HG03175 (cell line): ENCODE measurements around the gene MTHFD1L.
"Not testable (repeated sequence)": the region's sequence is repeated elsewhere in the genome, so short reads cannot be mapped to it uniquely, and the experiment has no call there.

Experiments
- ATAC-seq: cut with Tn5 transposase; IDR thresholded peaks from one replicate; pipeline ENCODE4 v1.9.1; 2021; ENCODE audit warnings: mild to moderate bottlenecking, moderate library complexity; ENCODE audit not compliant: unreplicated experiment

The MTHFD1L gene

DNA sequence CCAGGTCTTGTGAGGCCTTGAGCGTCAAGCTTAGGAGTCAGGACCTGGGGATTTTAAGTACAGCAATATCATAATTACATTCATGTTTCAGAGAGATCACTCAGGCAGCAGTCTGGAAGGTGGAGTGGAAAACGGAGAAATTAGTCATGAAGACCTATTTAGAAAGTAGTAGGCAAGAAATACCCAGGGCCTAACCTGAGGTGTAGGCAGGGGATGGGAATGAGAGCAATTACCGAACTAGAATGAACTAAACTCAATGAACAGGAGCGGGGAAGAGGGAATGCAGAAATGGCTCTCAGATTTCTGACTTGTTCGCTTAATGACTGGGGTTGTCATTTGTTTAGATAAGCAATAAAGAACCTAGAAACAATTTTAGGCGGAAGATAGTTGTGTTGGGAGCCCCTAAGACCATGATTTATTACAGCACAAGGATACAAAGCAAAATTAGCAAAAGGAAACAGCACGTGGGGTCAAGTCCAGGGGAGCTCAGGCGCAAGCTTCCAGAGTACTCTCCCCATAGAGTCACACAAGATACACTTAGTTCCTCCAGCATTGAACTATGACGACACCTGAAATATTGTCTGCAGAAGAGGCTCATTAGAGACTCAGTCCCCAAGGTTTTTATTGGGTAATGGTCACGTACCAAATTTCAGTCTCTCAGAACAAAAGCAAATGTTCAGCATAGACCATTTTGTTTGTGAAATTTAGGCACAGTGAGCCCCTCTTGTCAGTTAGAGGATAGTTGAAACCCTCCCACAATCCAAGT is 195.4 kb downstream of the MTHFD1L start:
- no peak for ATAC-seq

DNA sequence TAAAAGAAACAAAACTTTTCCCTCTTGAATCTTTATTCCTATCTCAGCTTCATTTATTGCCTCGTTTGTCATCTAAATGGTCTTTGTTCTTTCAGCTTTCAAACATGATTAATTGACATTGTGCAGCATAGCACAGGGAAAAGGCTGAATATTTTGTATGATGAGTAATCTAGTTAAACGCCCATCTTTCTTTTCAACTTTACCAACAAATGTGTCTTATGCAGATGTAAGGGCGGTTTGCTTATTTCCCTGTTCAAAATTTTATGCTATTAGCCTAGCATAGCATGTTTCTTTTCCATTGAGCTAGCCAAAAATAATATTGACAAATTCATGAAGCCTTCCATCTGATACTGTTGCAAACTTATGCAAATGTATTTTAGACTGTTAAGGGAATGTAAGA is 197.8 kb downstream of the MTHFD1L start:
- no peak for ATAC-seq

DNA sequence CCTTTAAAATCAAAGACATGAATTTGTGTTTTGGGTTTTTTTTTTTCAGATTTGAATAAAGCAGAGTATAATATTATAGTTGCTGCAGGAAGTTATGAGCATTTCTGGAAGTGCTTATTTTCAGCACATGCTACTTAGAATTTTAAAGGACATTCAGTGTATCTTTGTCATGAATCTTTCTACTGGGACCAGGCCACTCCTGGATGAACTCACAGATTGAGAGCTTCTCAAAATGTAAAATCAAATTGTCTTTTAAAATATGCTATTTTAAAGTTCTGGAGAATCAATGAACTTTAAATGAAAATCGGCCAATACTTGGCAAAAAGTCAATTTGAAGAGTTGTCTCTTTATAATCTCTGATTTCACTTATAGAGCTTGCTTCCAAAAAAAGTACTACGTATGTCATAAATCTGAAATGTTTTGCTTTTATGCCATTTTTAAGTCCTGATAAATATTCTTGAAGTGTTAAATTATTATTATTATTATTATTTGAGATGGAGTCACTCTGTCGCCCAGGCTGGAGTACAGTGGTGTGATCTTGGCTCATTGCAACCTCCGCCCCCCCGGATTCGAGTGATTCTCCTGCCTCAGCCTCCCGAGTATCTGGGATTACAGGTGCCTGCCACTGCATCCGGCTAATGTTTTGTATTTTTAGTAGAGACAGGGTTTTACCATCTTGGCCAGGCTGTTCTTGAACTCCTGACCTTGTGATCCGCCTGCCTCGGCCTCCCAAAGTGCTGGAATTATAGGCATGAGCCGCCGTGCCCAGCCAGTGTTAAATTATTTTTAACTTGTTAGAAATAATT is 198.5 kb downstream of the MTHFD1L start:
- ATAC-seq = no peak

DNA sequence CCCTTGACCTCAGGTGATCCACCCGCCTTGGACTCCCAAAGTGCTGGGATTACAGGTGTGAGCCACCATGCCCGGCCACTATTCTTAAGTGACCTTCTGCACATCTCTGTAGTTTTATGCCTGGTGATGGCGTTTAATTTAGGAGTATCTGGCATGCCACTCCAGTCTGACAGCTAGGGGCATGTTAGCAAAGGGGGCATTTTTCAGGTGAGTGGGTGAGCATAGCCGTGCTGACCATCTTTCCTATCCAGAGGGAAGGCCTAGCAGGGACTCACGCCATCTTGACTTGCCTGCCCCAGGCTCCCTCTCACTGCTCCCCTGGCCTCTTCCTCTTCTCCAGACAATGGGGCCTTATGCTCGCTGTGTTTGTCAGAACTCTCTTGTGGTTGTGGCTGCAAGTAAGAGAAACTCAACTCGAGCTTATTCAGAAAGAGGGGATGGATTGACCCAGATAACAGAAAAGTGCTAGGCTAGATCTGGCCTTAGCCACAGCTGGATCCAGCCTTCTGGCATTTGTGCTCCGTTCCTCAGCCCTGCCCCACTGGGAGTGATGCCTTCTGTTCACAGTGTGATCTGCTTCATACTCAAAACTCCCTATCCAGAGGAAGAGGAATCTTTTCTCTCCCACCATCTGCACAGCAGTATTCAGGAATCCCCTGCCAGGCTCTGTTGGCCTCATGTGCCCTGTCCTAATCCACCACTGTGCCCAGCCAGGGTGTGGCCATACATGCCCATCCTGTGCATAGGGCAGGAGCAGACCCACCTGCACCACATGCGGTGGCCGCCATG is 199.7 kb downstream of the MTHFD1L start:
- no peak for ATAC-seq

DNA sequence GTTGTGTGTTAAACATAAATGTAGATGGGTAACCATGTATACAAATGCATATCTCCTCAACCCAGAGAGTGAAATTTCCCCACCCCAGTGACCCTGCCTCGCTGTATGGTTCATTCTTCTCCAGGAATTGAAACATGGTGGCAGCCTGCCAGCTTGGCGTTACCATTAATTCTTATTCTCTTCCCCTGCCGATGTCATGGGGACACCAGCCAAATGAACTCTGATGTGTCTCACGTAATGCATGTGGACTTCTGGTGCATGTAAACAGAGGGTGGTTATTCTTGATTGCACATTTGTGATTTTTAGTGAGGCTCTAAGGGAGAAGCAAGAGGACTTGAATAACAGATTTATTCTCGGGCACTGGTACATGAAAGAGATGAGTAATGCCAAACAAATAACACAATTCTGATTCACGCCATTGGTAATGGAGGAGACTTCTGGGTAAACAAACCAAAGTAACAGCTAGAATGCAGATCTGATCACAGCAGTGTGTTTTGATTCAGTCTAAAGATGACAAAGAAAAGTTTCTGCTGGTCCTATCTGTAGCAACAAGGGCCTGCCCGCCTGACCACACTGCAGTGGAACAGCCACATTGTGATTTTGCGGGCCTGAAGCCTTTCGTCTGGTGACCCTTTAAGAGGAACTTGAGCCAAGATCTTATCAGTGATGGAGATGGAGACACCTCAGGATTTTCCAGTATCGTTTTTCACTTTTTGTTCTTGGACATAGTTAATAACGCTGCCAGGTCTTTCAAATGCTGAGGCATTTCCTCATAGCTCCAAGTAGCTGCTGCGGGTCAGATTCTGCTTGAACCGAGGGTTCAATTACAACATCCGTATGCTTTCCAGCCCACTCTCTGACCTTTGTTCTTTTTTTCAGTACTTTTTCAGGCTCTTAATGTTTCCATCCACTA is 202.4 kb downstream of the MTHFD1L start:
- ATAC-seq = no peak

DNA sequence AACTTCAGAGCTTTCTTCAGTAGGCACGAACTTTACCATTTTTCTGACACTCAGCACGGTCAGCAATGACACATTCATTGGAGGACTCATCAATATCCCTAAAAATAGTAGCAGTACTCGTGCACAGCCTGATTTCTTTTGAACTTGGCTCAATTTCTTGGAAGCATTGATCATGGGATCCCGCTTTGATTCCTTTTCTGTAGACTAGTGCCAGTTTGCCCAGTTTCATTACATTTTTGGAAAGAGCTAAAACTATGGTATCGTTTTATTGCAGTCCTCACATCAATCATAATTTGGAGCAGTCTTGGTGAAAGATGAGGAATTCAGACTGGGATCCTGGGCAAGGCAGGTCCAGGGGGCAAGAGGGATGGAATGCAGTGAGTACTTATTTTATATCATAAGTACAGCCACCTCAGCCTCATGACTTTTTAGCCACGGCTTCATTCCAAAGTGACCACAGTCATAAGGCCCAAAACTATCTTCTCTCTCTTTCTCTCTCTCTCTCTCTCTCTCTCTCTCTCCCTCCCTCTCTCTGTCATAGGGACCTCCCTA is 203.3 kb downstream of the MTHFD1L start:
- no peak for ATAC-seq

DNA sequence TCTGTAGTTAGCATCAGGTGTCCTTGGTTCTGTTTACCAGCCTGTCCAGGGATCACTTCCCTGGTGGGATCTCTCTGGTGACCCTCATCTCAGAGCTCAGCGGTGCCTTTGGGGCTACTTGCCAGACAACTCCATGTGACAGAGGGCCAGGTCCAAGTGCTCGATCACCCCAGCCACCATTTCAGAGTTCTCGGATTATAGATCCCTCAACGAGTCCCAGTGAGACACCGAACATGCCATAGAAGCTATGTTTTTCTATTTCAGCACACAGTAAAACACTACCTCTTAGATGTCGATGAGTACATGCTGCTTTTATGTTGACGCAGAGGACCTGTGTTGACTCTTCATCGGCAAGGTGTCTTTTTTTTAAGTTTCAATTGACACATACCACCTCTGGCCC is 204.1 kb downstream of the MTHFD1L start:
- ATAC-seq = no peak

DNA sequence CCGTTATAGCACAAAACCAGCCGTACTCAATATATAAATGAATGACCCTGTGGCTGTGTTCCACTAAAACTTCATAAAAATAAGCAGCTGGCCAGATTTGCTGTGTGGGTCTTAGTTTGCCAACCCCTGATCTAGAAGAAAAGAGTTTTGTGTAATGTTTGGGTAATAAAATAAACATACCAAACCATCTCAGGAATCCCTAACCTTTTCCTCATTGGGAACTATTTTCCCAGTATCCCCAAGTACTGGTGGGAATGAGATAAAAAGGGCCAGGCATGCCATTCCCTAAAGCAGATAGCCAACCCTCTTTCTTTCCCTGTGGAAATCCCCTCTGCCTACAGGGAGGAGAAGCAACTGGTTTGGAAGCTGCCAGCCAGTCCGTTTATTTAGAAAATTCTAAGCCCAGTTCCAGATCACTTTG is 205.1 kb downstream of the MTHFD1L start:
- ATAC-seq = no peak

DNA sequence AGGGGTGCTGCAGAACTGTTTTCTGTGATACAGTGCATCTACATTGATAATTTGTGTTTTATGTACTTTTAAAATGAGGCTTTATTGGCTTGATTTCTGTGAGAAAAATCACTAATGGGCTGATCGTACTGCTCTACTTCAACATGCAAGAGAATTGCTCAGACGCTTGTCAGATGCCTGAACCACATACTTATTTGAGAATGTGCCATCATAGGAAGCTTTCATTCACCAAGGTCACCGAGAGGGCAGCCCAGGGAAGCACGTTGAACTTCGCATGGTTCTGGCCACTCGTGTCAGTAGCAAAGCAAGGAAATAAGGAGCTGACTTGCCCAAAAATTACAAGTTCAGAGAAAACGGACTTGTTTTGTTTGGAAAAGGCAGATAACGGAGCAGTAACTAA is 205.8 kb downstream of the MTHFD1L start:
- ATAC-seq = no peak

DNA sequence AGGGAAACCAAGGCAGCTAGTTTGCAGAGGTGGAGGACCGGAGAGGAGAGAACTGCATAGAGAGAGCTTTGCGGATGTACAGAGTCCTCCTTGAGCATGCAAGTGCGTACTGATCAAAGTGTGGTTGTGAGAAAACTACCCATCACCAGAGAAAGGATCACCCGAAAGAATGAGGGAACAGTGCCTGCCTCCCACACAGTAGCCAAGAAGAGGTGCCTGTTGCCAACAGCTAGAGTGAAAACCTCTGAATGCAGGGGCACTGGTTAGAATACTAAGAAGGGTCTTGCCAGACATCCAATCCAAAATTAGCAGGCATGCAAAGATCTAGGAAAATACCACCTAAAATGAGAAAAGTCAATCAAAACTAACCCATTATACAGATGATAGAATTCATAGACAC is 207.6 kb downstream of the MTHFD1L start:
- ATAC-seq = no peak

DNA sequence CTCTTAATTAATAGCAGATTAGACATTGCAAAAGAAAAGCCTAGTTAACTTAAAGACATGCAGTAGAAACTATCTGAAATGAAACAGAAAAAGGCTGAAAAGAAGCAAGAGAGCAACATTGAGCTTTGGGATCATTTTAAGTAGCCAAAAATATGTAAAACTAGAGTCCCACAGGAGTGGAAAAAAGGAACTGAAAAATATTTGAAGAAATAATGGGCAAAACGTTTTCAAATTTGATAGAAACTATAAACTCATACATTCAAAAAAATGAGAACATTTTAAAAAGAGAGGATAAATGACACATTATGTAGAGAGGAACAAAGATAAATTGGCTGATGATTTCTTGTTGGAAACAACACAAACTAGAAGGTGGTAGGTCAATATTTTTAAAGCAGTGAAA is 208.2 kb downstream of the MTHFD1L start:
- ATAC-seq = no peak

DNA sequence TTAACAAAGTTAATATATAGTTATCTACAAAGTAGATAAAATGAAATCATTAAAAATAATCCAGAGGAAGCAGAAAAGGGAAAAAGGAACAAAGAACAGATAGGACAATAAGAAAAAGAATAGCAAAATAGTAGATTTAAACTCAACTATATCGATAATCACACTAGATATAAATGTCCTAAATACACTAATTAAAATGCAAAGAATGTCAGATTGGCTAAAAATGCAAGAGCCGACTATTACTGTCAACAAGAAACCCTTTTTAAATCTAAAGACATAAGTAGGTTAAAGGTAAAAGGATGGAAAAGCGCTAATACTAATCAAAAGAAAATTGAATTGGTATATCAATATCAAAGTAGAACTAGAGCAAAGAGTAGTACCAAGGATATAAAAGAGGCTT is 209.5 kb downstream of the MTHFD1L start:
- no peak for ATAC-seq

DNA sequence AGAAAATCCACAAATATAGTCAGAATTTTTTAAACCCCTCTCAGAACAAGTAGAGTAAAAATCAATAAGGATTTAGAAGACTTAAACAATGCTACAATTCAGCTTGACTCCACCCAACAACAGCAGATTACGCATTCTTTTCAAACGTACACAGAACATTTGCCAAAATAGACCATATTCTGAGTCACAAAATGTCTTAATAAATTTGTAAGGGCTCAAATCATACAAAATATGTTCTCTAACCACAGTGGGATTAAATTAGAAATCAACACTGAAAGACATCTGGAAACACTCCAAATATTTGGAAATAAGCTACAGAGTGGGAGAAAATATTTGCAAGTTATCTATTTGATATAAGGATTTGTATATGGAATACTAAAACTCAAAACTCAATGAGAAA is 210.0 kb downstream of the MTHFD1L start:
- no peak for ATAC-seq

DNA sequence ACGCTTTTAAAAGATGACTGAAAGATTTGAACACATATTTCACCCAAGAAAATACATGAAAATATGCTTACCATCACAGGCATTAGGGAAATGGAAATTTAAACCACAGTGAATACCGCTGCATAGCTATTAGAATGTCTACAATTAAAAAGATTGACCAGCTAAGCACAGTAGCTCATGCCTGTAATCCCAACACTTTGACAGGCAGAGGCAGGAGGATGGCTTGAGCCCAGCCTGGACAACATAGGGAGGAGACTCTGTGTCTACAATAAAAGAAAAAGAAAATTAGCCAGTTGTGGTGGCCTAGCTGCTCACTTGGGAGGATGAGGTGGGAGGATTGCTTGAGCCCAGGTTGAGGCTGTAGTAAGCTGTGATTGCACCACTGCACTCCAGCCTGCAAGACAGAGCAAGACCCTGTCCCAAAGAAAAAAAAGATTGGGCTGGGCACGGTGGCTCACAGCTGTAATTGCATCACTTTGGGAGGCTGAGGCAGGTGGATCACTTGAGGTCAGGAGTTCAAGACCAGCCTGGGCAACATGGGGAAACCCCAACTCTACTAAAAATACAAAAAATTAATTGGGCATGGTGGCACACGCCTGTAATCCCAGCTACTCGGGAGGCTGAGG is 210.5 kb downstream of the MTHFD1L start:
- ATAC-seq = no peak

DNA sequence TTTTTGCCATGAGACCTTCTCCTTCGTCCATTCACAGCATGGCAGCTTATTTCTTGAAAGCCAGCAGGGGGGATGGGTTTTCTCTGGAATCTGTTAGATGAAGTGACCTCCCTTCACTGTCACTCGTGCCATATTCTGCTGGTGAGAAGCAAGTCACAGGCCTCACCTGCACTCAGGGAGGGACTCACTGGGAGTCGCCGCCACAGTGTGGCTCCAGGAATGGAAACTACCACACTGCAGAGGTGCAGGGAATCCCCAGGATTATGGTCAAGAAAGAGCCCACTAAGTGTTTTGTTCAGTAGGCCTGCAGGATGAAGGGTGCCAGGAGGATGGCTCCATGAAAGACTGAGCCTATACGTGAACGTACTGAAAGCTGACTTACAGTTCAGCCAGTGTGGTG is 213.2 kb downstream of the MTHFD1L start:
- ATAC-seq = no peak

DNA sequence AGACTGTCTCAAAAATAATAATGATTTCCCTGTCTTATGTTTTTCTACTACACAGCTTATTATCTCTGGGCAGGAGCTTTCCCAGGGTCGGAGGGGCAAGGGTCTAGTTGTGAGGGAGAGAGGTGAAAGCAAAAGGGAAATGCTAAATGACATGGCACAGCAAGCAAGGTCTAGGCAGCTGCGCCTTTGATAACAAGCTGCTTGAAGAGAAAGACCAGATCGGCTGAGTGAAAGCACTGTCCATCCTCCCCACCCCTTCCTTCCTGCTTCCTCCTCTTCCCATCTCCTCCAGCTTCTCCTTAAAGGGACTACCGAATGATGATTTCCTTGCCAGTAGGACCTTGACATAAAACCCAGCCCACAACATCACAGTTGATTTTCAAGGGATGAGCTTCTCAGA is 216.2 kb downstream of the MTHFD1L start:
- ATAC-seq = no peak

DNA sequence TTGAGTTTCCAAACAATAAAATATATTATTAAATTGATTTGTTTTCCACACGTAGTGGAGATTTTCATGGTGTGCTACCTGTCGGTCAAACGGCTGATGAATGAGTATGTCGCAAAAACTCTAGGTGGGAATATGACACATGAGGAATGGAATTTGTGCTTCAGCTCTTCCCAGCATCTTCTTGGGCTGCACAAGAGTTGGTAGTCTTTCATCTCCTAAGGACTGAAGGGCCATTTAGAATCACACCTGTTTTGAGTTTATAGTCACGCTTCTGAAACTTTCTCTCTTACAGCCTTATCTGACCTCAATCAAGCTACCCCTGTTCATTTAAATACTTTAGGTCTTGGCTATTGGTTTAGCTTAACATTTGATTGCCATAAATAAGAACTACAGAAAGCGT is 216.6 kb downstream of the MTHFD1L start:
- no peak for ATAC-seq

DNA sequence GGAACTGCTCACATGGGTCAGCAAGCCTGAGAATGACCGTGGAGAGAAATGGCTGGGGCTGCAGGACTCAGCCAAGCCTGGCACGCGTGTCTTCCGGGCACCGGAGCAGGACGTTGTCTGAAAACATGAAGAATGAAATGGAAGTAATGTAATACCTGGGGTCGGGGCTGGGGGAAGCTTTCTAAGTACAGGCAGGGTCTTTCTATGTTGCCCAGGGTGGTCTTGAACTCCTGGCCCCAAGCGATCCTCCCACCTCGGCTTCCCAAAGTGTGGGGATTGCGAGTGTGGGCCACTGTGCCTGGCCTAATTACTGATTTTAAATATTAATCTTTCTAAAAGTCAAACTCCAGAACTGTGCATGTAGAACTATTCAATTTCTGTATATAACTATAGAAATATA is 218.8 kb downstream of the MTHFD1L start:
- ATAC-seq = no peak

DNA sequence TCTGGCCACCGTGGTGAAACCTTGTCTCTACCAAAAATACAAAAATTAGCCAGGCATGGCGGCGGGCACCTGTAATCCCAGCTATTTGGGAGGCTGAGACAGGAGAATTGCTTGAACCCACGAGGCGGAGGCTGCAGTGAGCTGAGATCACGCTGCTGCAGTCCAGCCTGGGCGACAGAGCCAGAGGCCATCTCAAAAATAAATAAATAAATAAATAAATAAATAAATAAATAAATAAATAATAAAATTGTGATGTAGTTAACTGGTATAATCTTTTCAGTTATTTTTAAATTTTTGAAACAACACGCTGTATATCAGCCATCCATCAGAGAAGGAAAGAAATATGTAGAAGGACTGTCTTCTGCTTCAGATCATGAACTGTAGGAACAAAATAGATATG is 221.6 kb downstream of the MTHFD1L start:
- not testable (repeated sequence) for ATAC-seq
